Fibroblast of the aortic adventitia (primary cell): ENCODE data around the gene AK4. TPM values are rescaled to one million over a fixed set of nuclear protein-coding genes. Genes with fewer than 3 reads are reported as not detected.

Experiments
- DNase-seq: peaks from one replicate; pipeline ENCODE4 v3.0.0-alpha.2; 2010; ENCODE audit warnings: low read depth
- H3K4me3 ChIP-seq: 2 replicates; pipeline ENCODE4 v1.5.1; 2011; ENCODE audit warnings: low read depth, mild to moderate bottlenecking, control low read depth, low read length, moderate library complexity
- CTCF ChIP-seq: IDR thresholded peaks from 2 replicates; pipeline ENCODE4 v1.5.1; 2011; ENCODE audit warnings: mild to moderate bottlenecking, low read length, control low read depth, inconsistent platforms; ENCODE audit not compliant: insufficient read depth
- total RNA-seq: library from RNA; depleted of rRNA; stranded (reverse); fragments of >200 nt; gene quantifications from 2 replicates; pipeline ENCODE4 v1.2.3, GENCODE V29; 2012; ENCODE audit warnings: low replicate concordance

Gene AK4
- total RNA-seq, 1 donor: 10.6 TPM

GRCh38 chr1:65225179-65225578 lies 77.2 kb downstream of the AK4 start:
- no peak for DNase-seq
- no peak for TF ChIP-seq CTCF

GRCh38 chr1:65229201-65229600 lies 81.2 kb downstream of the AK4 start:
- TF ChIP-seq CTCF: no peak
- no peak for DNase-seq
- H3K4me3 ChIP-seq: no peak overlapping the region

More at GRCh38 chr1:65225179-65225578, 77.2 kb downstream of the AK4 start:
- no peak overlapping the region for H3K4me3 ChIP-seq

GRCh38 chr1:65229754-65230339 lies 81.8 kb downstream of the AK4 start:
- TF ChIP-seq CTCF: no peak
- no peak for DNase-seq
- H3K4me3 ChIP-seq: no peak overlapping the region

GRCh38 chr1:65230731-65231481 lies 82.9 kb downstream of the AK4 start:
- peak; percentile 54 for DNase-seq
- TF ChIP-seq CTCF: no peak
- no peak overlapping the region for H3K4me3 ChIP-seq

GRCh38 chr1:65231718-65232330 lies 83.8 kb downstream of the AK4 start:
- no peak for TF ChIP-seq CTCF
- no peak overlapping the region for H3K4me3 ChIP-seq
- DNase-seq: no peak

GRCh38 chr1:65232461-65232990 lies 84.5 kb downstream of the AK4 start:
- no peak overlapping the region for H3K4me3 ChIP-seq
- no peak for TF ChIP-seq CTCF
- DNase-seq: no peak
